CD8-positive, alpha-beta memory T cell (primary cell): ENCODE measurements around the gene DCUN1D1. TPM values are rescaled to one million over a fixed set of nuclear protein-coding genes. Genes with fewer than 3 reads are reported as not detected.

Experiments used
- CTCF ChIA-PET: fragments of 350-600 bp; sonication (Branson Sonifier 250); formaldehyde crosslinking; loops from one replicate; lab custom pipeline; 2021; ENCODE audit warnings: antibody characterized with exemption; lab: Charles Lee
- POLR2A ChIA-PET: fragments of 350-600 bp; sonication (Branson Sonifier 250); formaldehyde crosslinking; loops from one replicate; lab custom pipeline; 2021; ENCODE audit warnings: antibody characterized with exemption; lab: Charles Lee
- DNase-seq, 5 donors: peaks; one replicate each; pipeline versions ENCODE4 v3.0.0 to v3.0.0-alpha.2; 2020 to 2022; ENCODE audit warnings: mixed read lengths in 1 of 5
- H3K27ac ChIP-seq: one replicate; pipeline ENCODE4 v1.7.0; 2013; ENCODE audit warnings: low read depth, mild to moderate bottlenecking, low read length, moderate library complexity
- H3K27me3 ChIP-seq: 2 replicates; pipeline ENCODE4 v1.7.0; 2013; ENCODE audit warnings: low read length, mild to moderate bottlenecking; ENCODE audit not compliant: insufficient read depth, poor library complexity, severe bottlenecking
- H3K36me3 ChIP-seq: 2 replicates; pipeline ENCODE4 v1.7.0; 2013; ENCODE audit warnings: mild to moderate bottlenecking, low read length, moderate library complexity; ENCODE audit not compliant: insufficient read depth
- H3K4me1 ChIP-seq: 2 replicates; pipeline ENCODE4 v1.7.0; 2013; ENCODE audit warnings: mild to moderate bottlenecking, low read length, moderate library complexity; ENCODE audit not compliant: insufficient read depth
- H3K4me3 ChIP-seq: 2 replicates; pipeline ENCODE4 v1.7.0; 2013; ENCODE audit warnings: mild to moderate bottlenecking, low read length
- H3K9me3 ChIP-seq: 2 replicates; pipeline ENCODE4 v1.7.0; 2013; ENCODE audit warnings: mild to moderate bottlenecking, low read length
- H3K27ac Mint-ChIP-seq, 8 donors: one replicate each; pipeline ENCODE4 v1.8.0; 2020 to 2021; ENCODE audit warnings: mixed read lengths in 8 of 8, mild to moderate bottlenecking in 6 of 8, inconsistent platforms in 3 of 8, moderate library complexity in 3 of 8
- H3K27me3 Mint-ChIP-seq, 2 donors: one replicate each; pipeline ENCODE4 v1.8.0; 2020 to 2021; ENCODE audit warnings: mixed read lengths in 2 of 2, mild to moderate bottlenecking in 1 of 2, moderate library complexity in 1 of 2
- H3K36me3 Mint-ChIP-seq, 3 donors: one replicate each; pipeline ENCODE4 v1.8.0; 2020 to 2021; ENCODE audit warnings: mixed read lengths in 3 of 3, inconsistent platforms in 1 of 3, mild to moderate bottlenecking in 1 of 3
- H3K4me1 Mint-ChIP-seq, 3 donors: one replicate each; pipeline ENCODE4 v1.8.0; 2020 to 2021; ENCODE audit warnings: mixed read lengths in 3 of 3, inconsistent platforms in 1 of 3, mild to moderate bottlenecking in 1 of 3
- H3K4me3 Mint-ChIP-seq, 7 donors: one replicate each; pipeline ENCODE4 v1.8.0; 2020 to 2021; ENCODE audit warnings: mixed read lengths in 7 of 7, mild to moderate bottlenecking in 6 of 7, moderate library complexity in 4 of 7, inconsistent platforms in 2 of 7
- H3K9me3 Mint-ChIP-seq, 5 donors: one replicate each; pipeline ENCODE4 v1.8.0; 2020 to 2022; ENCODE audit warnings: mixed read lengths in 5 of 5, mild to moderate bottlenecking in 3 of 5, moderate library complexity in 2 of 5, inconsistent platforms in 1 of 5
- polyA plus RNA-seq: library from polyadenylated mRNA; unstranded; fragments of 300-500 nt; fragmentation: Illumina TruSeq; gene quantifications from one replicate; pipeline ENCODE4 v1.2.3, GENCODE V29; 2021
- total RNA-seq, 2 experiments: library from RNA; stranded (reverse); gene quantifications; one replicate each; pipeline ENCODE4 v1.2.3, GENCODE V29; 2021

The DCUN1D1 gene
- total and polyA plus RNA-seq, 3 experiments from 2014 or later = 30.9 to 61.3 (median 55.4) TPM

- H3K36me3 Mint-ChIP-seq = peaks cover 14 to 45% (median 22%) of the 10 kb centered on the region in 3 donors
- POLR2A ChIA-PET = no interaction called here
- no peak overlapping the region for H3K4me3 ChIP-seq
- no peak overlapping the region for H3K27ac ChIP-seq
- H3K27me3 ChIP-seq = no peaks in the 10 kb centered on the region
- no peaks in the 10 kb centered on the region for H3K27me3 Mint-ChIP-seq
- DNase-seq = no peak
- H3K4me3 Mint-ChIP-seq = no peak overlapping the region
- H3K9me3 ChIP-seq = no peaks in the 10 kb centered on the region
- CTCF ChIA-PET = interaction anchor here (1.1 kb wide), 1 partner anchor 10 kb away, joined by 3 read pairs; no protein-coding TSS in a partner anchor
- no peak overlapping the region for H3K27ac Mint-ChIP-seq
- H3K36me3 ChIP-seq = no peaks in the 10 kb centered on the region
- H3K4me1 Mint-ChIP-seq = peaks cover 3 to 21% (median 15%) of the 10 kb centered on the region in 3 donors
- peaks cover 0 to 4% (median 0%) of the 10 kb centered on the region in 5 donors for H3K9me3 Mint-ChIP-seq
- no peaks in the 10 kb centered on the region for H3K4me1 ChIP-seq
Observed at GRCh38 chr3:182925330-182925943, 54.9 kb downstream of the DCUN1D1 start.

DNA sequence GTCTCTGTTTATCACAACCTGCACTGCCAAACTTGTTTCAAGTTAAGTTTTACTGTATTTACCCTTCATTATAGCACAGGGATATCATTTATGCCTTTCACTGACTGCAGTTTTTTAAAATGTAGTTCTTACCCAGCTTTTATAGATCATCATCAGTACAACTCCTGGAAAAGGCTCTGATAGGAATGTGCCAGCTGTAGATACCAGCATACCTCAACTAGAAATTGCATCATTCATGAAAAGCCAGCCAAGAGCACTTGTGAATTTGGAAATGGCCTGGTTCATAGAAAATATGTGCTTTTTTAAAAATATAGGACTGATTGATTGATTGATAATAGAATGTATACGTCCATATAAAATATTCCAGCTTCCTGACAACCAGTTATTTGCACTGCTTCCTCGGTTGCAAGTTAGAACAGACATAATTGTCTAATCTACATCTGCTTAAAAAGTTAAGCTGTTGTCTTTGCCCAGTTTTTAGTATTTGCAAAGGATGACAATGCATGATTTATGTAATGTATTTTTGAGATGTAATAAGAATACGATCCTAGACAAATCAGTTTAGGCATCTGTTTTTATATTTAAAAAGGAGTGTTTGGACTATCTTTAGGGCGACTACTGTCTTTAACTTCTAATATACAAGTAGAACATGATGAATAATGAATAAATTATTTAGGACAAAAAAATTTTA lies 58.5 kb downstream of the DCUN1D1 start:
- CTCF ChIA-PET = no interaction called here

DNA sequence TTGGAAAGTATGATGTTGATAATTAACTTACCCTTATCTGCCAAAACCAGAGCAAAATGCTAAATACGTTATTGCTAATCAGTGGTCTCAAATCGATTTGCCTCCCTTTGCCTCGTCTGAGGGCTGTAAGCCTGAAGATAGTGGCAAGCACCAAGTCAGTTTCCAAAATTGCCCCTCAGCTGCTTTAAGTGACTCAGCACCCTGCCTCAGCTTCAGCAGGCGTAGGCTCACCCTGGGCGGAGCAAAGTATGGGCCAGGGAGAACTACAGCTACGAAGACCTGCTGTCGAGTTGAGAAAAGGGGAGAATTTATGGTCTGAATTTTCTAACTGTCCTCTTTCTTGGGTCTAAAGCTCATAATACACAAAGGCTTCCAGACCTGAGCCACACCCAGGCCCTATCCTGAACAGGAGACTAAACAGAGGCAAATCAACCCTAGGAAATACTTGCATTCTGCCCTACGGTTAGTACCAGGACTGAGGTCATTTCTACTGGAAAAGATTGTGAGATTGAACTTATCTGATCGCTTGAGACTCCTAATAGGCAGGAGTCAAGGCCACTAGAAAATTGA lies 59.7 kb downstream of the DCUN1D1 start:
- Mint-ChIP-seq H3K4me3 (no peak overlapping the region), H3K27ac (no peak overlapping the region), H3K9me3 (no peaks in the 10 kb centered on the region), H3K4me1 (peaks cover 2 to 3% (median 3%) of the 10 kb centered on the region in 3 donors), H3K27me3 (no peaks in the 10 kb centered on the region), H3K36me3 (peaks cover 6 to 59% (median 12%) of the 10 kb centered on the region in 3 donors)
- Histone ChIP-seq H3K4me1 (peaks cover 2% of the 10 kb centered on the region), H3K27me3 (no peaks in the 10 kb centered on the region), H3K9me3 (no peaks in the 10 kb centered on the region), H3K36me3 (no peaks in the 10 kb centered on the region), H3K4me3 (no peak overlapping the region), H3K27ac (peak overlapping the region; percentile 49)
- DNase-seq = no peak
- ChIA-PET CTCF (no interaction called here), POLR2A (no interaction called here)

More for the DNA sequence above, 58.5 kb downstream of the DCUN1D1 start:
- H3K27ac Mint-ChIP-seq = no peak overlapping the region
- no peaks in the 10 kb centered on the region for H3K4me1 ChIP-seq
- no peaks in the 10 kb centered on the region for H3K9me3 ChIP-seq
- H3K9me3 Mint-ChIP-seq = no peaks in the 10 kb centered on the region
- no peaks in the 10 kb centered on the region for H3K36me3 ChIP-seq
- no peaks in the 10 kb centered on the region for H3K27me3 ChIP-seq
- POLR2A ChIA-PET = no interaction called here
- H3K4me3 Mint-ChIP-seq = no peak overlapping the region
- DNase-seq = no peak
- H3K27ac ChIP-seq = peak overlapping the region; percentile 49
- no peaks in the 10 kb centered on the region for H3K27me3 Mint-ChIP-seq
- peaks cover 6 to 55% (median 12%) of the 10 kb centered on the region in 3 donors for H3K36me3 Mint-ChIP-seq
- no peak overlapping the region for H3K4me3 ChIP-seq
- peaks cover 0 to 12% (median 7%) of the 10 kb centered on the region in 3 donors for H3K4me1 Mint-ChIP-seq

- no peaks in the 10 kb centered on the region for H3K27me3 ChIP-seq
- H3K9me3 ChIP-seq = no peaks in the 10 kb centered on the region
- POLR2A ChIA-PET = no interaction called here
- DNase-seq = no peak
- Mint-ChIP-seq H3K9me3 (no peaks in the 10 kb centered on the region), H3K27me3 (no peaks in the 10 kb centered on the region), H3K4me1 (peaks cover 9% of the 10 kb centered on the region in 3 donors), H3K27ac (no peak overlapping the region), H3K36me3 (peaks cover 0 to 58% (median 14%) of the 10 kb centered on the region in 3 donors), H3K4me3 (no peak overlapping the region)
- peak overlapping the region; percentile 49 for H3K27ac ChIP-seq
- peaks cover 9% of the 10 kb centered on the region for H3K4me1 ChIP-seq
- no peaks in the 10 kb centered on the region for H3K36me3 ChIP-seq
- no peak overlapping the region for H3K4me3 ChIP-seq
- CTCF ChIA-PET = interaction anchor here (0.7 kb wide), 1 partner anchor 64 kb away, joined by 3 read pairs; no protein-coding TSS in a partner anchor
Observed at GRCh38 chr3:182919866-182920357, 60.4 kb downstream of the DCUN1D1 start.

DNA sequence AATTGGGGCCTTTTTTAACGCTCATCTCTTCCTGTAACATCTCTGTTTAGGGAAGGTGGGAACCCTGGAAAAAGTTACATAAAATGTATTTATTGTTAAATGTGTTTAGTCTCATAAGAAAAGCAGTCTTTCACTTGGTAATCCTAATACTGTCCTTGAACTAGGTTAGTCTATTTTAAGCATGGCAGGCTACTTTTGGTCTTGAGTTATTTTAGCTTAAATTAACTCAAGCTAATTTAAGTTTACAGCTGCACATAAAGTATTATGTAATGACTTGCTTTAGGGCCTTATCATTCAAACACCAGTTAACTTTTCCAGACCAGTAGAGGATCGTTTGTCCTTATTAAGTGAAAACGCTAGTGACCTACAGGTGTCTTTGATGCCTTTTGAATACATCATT lies 63.2 kb downstream of the DCUN1D1 start:
- Mint-ChIP-seq H3K36me3 (peaks cover 0 to 42% (median 8%) of the 10 kb centered on the region in 3 donors), H3K9me3 (no peaks in the 10 kb centered on the region), H3K27ac (no peak overlapping the region), H3K4me3 (no peak overlapping the region), H3K4me1 (peaks cover 32 to 37% (median 34%) of the 10 kb centered on the region in 3 donors), H3K27me3 (no peaks in the 10 kb centered on the region)
- Histone ChIP-seq H3K4me3 (no peak overlapping the region), H3K27me3 (no peaks in the 10 kb centered on the region), H3K9me3 (no peaks in the 10 kb centered on the region), H3K36me3 (no peaks in the 10 kb centered on the region), H3K4me1 (peaks cover 32% of the 10 kb centered on the region), H3K27ac (no peak overlapping the region)
- CTCF ChIA-PET = no interaction called here
- no peak for DNase-seq
- POLR2A ChIA-PET = no interaction called here

- Mint-ChIP-seq H3K4me3 (peak overlapping the region in 5 of 7 donors; percentile 27 to 51 (median 40)), H3K9me3 (no peaks in the 10 kb centered on the region), H3K36me3 (peaks cover 0 to 22% (median 2%) of the 10 kb centered on the region in 3 donors), H3K4me1 (peaks cover 52 to 61% (median 56%) of the 10 kb centered on the region in 3 donors), H3K27ac (peak overlapping the region in 7 of 8 donors; percentile 24 to 95 (median 85)), H3K27me3 (no peaks in the 10 kb centered on the region)
- Histone ChIP-seq H3K27ac (no peak overlapping the region), H3K36me3 (no peaks in the 10 kb centered on the region), H3K27me3 (no peaks in the 10 kb centered on the region), H3K4me3 (no peak overlapping the region), H3K4me1 (peaks cover 46% of the 10 kb centered on the region), H3K9me3 (no peaks in the 10 kb centered on the region)
- ChIA-PET CTCF (no interaction called here), POLR2A (no interaction called here)
- DNase-seq = no peak
Observed at GRCh38 chr3:182914341-182914740, 66.0 kb downstream of the DCUN1D1 start.

DNA sequence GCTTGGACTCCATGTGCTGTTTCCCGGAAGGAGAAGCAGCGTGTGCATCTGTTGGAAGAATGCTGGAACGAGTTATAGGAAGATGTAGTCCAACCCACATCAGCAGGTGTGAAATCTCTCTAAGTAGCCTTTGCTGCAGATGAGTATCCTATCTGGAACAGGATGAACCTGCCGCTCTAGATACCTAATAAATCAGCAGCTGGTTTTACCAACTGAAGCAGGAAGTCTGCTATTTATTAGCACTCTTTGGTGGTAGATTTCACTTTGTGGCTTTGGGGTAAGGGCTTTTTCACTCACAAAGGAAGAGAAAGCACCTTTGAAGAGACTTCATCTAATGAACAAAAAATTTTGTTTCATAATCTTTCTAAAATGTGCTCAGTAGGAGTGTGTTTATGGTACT lies 66.4 kb downstream of the DCUN1D1 start:
- ChIA-PET POLR2A (no interaction called here), CTCF (interaction anchor here (1.0 kb wide), 1 partner anchor 9 kb away, joined by 3 read pairs; no protein-coding TSS in a partner anchor)
- H3K27me3 ChIP-seq = no peaks in the 10 kb centered on the region
- no peaks in the 10 kb centered on the region for H3K36me3 ChIP-seq
- peak overlapping the region; percentile 53 to 94 (median 76) for H3K27ac Mint-ChIP-seq
- H3K36me3 Mint-ChIP-seq = peaks cover 0 to 24% (median 2%) of the 10 kb centered on the region in 3 donors
- no peak overlapping the region for H3K27ac ChIP-seq
- no peaks in the 10 kb centered on the region for H3K27me3 Mint-ChIP-seq
- peak in 2 of 5 donors; percentile 18 to 40 for DNase-seq
- H3K9me3 ChIP-seq = no peaks in the 10 kb centered on the region
- peak overlapping the region in 6 of 7 donors; percentile 36 to 68 (median 65) for H3K4me3 Mint-ChIP-seq
- no peak overlapping the region for H3K4me3 ChIP-seq
- peaks cover 52 to 65% (median 60%) of the 10 kb centered on the region in 3 donors for H3K4me1 Mint-ChIP-seq
- peaks cover 46% of the 10 kb centered on the region for H3K4me1 ChIP-seq
- H3K9me3 Mint-ChIP-seq = no peaks in the 10 kb centered on the region
